Cardiac fibroblast (primary cell): Measurements from ENCODE around the gene OR14A16.

Experiments
- DNase-seq, 2 donors: peaks; one replicate each; pipeline versions ENCODE4 v3.0.0 to v3.0.0-alpha.2; 2010; ENCODE audit warnings: low read depth in 2 of 2
- H3K4me3 ChIP-seq, 2 donors: replicated peaks in 1 of 2; 1 replicate in 1 of 2; 2 replicates in 1 of 2; pipeline ENCODE4 v1.5.1; 2011; ENCODE audit warnings: low read depth in 2 of 2, low read length in 2 of 2, mild to moderate bottlenecking in 2 of 2, moderate library complexity in 1 of 2
- CTCF ChIP-seq: IDR thresholded peaks from one replicate; pipeline ENCODE4 v1.5.1; 2011; ENCODE audit warnings: low read depth, mild to moderate bottlenecking, low read length, inconsistent platforms

The OR14A16 gene

GRCh38 chr1:247855911-247856310, 32.0 kb upstream of the OR14A16 start:
- no peak overlapping the region for H3K4me3 ChIP-seq
- DNase-seq: no peak

GRCh38 chr1:247854899-247855545, 31.1 kb upstream of the OR14A16 start:
- no peak for DNase-seq
- H3K4me3 ChIP-seq: no peak overlapping the region
- TF ChIP-seq CTCF: no peak

More at GRCh38 chr1:247855911-247856310, 32.0 kb upstream of the OR14A16 start:
- no peak for TF ChIP-seq CTCF

- H3K4me3 ChIP-seq: no peak overlapping the region
- TF ChIP-seq CTCF: no peak
Measured at GRCh38 chr1:247849616-247850015, 25.7 kb upstream of the OR14A16 start.

GRCh38 chr1:247848346-247848745, 24.4 kb upstream of the OR14A16 start:
- H3K4me3 ChIP-seq: no peak overlapping the region
- DNase-seq: no peak
- no peak for TF ChIP-seq CTCF

More at GRCh38 chr1:247849616-247850015, 25.7 kb upstream of the OR14A16 start:
- peak in 1 of 2 donors; percentile 6 for DNase-seq

- H3K4me3 ChIP-seq: no peak overlapping the region
- no peak for TF ChIP-seq CTCF
- DNase-seq: no peak
Measured at GRCh38 chr1:247845693-247846017, 21.7 kb upstream of the OR14A16 start.

- no peak for DNase-seq
- H3K4me3 ChIP-seq: no peak overlapping the region
- TF ChIP-seq CTCF: no peak
Measured at GRCh38 chr1:247845011-247845692, 21.2 kb upstream of the OR14A16 start.
